GM19455 (cell line): ENCODE results near the gene PARP11.
"Not testable (repeated sequence)": the region's sequence is repeated elsewhere in the genome, so short reads cannot be mapped to it uniquely, and the experiment has no call there.

Source experiments
- ATAC-seq: cut with Tn5 transposase; IDR thresholded peaks from one replicate; pipeline ENCODE4 v1.9.1; 2021; ENCODE audit not compliant: unreplicated experiment

PARP11 gene

GRCh38 chr12:3882896-3883564 lies 9.8 kb upstream of the PARP11 start:
- no peak for ATAC-seq

GRCh38 chr12:3882406-3882805 lies 9.2 kb upstream of the PARP11 start:
- no peak for ATAC-seq

GRCh38 chr12:3881281-3881950 lies 8.2 kb upstream of the PARP11 start:
- no peak for ATAC-seq

- ATAC-seq: no peak
These were observed 6.6 kb upstream of the PARP11 start for GRCh38 chr12:3879846-3880245.

- no peak for ATAC-seq
These were observed 1.8 kb downstream of the PARP11 start for GRCh38 chr12:3871356-3871755.

GRCh38 chr12:3869865-3870264 lies 3.3 kb downstream of the PARP11 start:
- ATAC-seq: no peak

- no peak for ATAC-seq
These were observed 3.8 kb downstream of the PARP11 start for GRCh38 chr12:3869433-3869832.

- ATAC-seq: no peak
These were observed 9.4 kb downstream of the PARP11 start for GRCh38 chr12:3863756-3864155.

- no peak for ATAC-seq
These were observed 30.7 kb downstream of the PARP11 start for GRCh38 chr12:3842517-3842916.

GRCh38 chr12:3841783-3842182 lies 31.4 kb downstream of the PARP11 start:
- no peak for ATAC-seq

GRCh38 chr12:3840833-3841232 lies 32.4 kb downstream of the PARP11 start:
- not testable (repeated sequence) for ATAC-seq

- ATAC-seq: not testable (repeated sequence)
These were observed 33.5 kb downstream of the PARP11 start for GRCh38 chr12:3839745-3840144.

- ATAC-seq: not testable (repeated sequence)
These were observed 34.3 kb downstream of the PARP11 start for GRCh38 chr12:3838701-3839548.

GRCh38 chr12:3838076-3838475 lies 35.1 kb downstream of the PARP11 start:
- no peak for ATAC-seq

GRCh38 chr12:3837049-3837448 lies 36.1 kb downstream of the PARP11 start:
- no peak for ATAC-seq

GRCh38 chr12:3836641-3837040 lies 36.6 kb downstream of the PARP11 start:
- ATAC-seq: no peak

- no peak for ATAC-seq
These were observed 37.3 kb downstream of the PARP11 start for GRCh38 chr12:3835914-3836313.

- no peak for ATAC-seq
These were observed 38.4 kb downstream of the PARP11 start for GRCh38 chr12:3834774-3835173.

- ATAC-seq: no peak
These were observed 39.4 kb downstream of the PARP11 start for GRCh38 chr12:3833670-3834310.

- no peak for ATAC-seq
These were observed 40.5 kb downstream of the PARP11 start for GRCh38 chr12:3832738-3833137.

- no peak for ATAC-seq
These were observed 44.3 kb downstream of the PARP11 start for GRCh38 chr12:3828888-3829287.
